Uterus (tissue), 4 donors: ENCODE data around the gene RUVBL2. TPM values are rescaled to one million over a fixed set of nuclear protein-coding genes. Genes with fewer than 3 reads are reported as not detected.

Source experiments
- DNase-seq, 2 donors: peaks; one replicate each; pipeline ENCODE4 v3.0.0-alpha.2; 2019 to 2020
- H3K27ac ChIP-seq, 2 donors: fragments of 200-600 bp; sonication (generic); 1 replicate in 1 of 2; 2 replicates in 1 of 2; pipeline ENCODE4 v1.5.1; 2016 to 2018
- H3K27me3 ChIP-seq, 2 donors: fragments of 200-600 bp; sonication (generic); one replicate each; pipeline ENCODE4 v1.5.1; 2018 to 2019; ENCODE audit warnings: control low read depth in 1 of 2
- H3K36me3 ChIP-seq, 2 donors: fragments of 200-600 bp; sonication (generic); one replicate each; pipeline ENCODE4 v1.5.1; 2019; ENCODE audit warnings: control low read depth in 1 of 2
- H3K4me1 ChIP-seq, 2 donors: fragments of 200-600 bp; sonication (generic); one replicate each; pipeline ENCODE4 v1.5.1; 2018 to 2019; ENCODE audit warnings: control low read depth in 1 of 2
- H3K4me3 ChIP-seq, 2 donors: fragments of 200-600 bp; sonication (generic); 1 replicate in 1 of 2; 2 replicates in 1 of 2; pipeline ENCODE4 v1.5.1; 2018 to 2019; ENCODE audit warnings: mild to moderate bottlenecking in 1 of 2
- H3K9me3 ChIP-seq, 2 donors: fragments of 200-600 bp; sonication (generic); one replicate each; pipeline ENCODE4 v1.5.1; 2019; ENCODE audit warnings: control low read depth in 1 of 2
- POLR2A ChIP-seq, 2 donors: fragments of 450-650 bp; IDR thresholded peaks; one replicate each; pipeline ENCODE4 v1.6.1; 2016; ENCODE audit warnings: antibody characterized with exemption in 2 of 2, mild to moderate bottlenecking in 1 of 2, moderate library complexity in 1 of 2
- intact Hi-C: fragments of 100-400 bp; cut with DNase I; formaldehyde crosslinking; loops from one replicate; pipeline ENCODE4 v1.15.1; 2023; ENCODE audit warnings: low total_unique reads
- total RNA-seq, 4 donors: library from RNA; depleted of rRNA in 3 of 4; stranded (reverse); fragments of >200 nt in 3 of 4; gene quantifications; one replicate each; pipeline versions ENCODE4 v1.1.0 to v1.2.4, GENCODE V29; 2014 to 2023
- TF ChIP-seq, protein P1 (sequence below), 4 experiments: fragments of 200-600 bp in 2 of 4; fragments of 450-650 bp in 2 of 4; sonication (generic) in 2 of 4; IDR thresholded peaks; one replicate each; pipeline ENCODE4 v1.5.1; 2016 to 2019; ENCODE audit warnings: antibody characterized with exemption in 4 of 4, mild to moderate bottlenecking in 2 of 4, moderate library complexity in 1 of 4
- donor health status: DM: yes; HTN: yes; CAD: no.

RUVBL2 gene
- total RNA-seq, 4 donors from 2014 or later = 51.9 to 109 (median 77.7) TPM

DNA sequence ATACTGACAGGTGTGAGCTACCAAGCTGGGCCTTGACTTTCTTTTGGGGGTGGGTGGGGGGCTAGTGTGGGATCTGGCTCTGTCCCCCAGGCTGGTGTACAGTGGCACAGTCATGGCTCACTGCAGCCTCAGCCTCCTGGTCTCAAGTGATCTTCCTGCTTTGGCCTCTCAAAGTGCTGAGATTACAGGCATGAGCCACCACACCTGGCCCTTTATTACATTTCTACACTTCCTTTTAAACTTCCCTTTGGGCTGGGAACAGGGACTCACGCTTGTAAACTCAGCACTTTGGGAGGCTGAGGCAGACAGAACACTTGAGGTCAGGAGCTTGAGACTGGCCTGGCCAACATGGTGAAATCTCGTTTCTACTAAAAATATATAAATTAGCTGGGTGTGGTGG, 16.6 kb upstream of the RUVBL2 start:
- no peak for DNase-seq
- Histone ChIP-seq H3K27me3 (no peaks in the 10 kb centered on the region), H3K36me3 (no peaks in the 10 kb centered on the region), H3K4me3 (no peak overlapping the region), H3K27ac (no peak overlapping the region), H3K4me1 (peaks cover 0 to 6% of the 10 kb centered on the region in 2 donors), H3K9me3 (no peaks in the 10 kb centered on the region)
- intact Hi-C loops = loop anchor here (10.0 kb wide), 1 partner anchor 192 kb away; no protein-coding TSS in a partner anchor
- TF ChIP-seq, protein P1, sequence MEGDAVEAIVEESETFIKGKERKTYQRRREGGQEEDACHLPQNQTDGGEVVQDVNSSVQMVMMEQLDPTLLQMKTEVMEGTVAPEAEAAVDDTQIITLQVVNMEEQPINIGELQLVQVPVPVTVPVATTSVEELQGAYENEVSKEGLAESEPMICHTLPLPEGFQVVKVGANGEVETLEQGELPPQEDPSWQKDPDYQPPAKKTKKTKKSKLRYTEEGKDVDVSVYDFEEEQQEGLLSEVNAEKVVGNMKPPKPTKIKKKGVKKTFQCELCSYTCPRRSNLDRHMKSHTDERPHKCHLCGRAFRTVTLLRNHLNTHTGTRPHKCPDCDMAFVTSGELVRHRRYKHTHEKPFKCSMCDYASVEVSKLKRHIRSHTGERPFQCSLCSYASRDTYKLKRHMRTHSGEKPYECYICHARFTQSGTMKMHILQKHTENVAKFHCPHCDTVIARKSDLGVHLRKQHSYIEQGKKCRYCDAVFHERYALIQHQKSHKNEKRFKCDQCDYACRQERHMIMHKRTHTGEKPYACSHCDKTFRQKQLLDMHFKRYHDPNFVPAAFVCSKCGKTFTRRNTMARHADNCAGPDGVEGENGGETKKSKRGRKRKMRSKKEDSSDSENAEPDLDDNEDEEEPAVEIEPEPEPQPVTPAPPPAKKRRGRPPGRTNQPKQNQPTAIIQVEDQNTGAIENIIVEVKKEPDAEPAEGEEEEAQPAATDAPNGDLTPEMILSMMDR (IDR thresholded peaks at IDR 0.05) = no peak
- no peak for TF ChIP-seq POLR2A (IDR thresholded peaks at IDR 0.05)

DNA sequence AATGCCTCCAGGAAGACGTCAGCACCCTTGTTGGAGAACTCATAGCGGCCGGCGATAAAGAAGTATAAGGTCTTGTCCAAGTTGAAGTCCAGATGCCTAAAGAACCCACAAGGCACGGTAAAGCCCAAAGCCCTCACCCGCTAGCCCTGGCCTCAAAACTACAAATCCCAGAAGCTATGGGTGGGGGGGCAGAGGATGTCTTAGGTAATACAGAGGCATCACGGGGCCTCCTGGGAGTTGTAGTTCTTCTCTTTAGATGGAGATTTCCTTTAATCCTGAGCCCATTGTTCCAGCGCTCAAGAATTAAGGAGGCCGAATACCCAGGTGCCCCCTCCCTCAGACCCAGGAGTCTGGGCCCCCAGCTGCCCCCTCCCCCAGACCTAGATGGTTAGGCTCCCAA, 11.4 kb upstream of the RUVBL2 start:
- H3K4me3 ChIP-seq = no peak overlapping the region
- no peaks in the 10 kb centered on the region for H3K36me3 ChIP-seq
- H3K9me3 ChIP-seq = no peaks in the 10 kb centered on the region
- intact Hi-C loops = no loop called here
- no peaks in the 10 kb centered on the region for H3K27me3 ChIP-seq
- peaks cover 0 to 6% of the 10 kb centered on the region in 2 donors for H3K4me1 ChIP-seq
- TF ChIP-seq, protein P1 (IDR thresholded peaks at IDR 0.05) = no peak
- TF ChIP-seq POLR2A (IDR thresholded peaks at IDR 0.05) = no peak
- no peak for DNase-seq
- H3K27ac ChIP-seq = no peak overlapping the region

DNA sequence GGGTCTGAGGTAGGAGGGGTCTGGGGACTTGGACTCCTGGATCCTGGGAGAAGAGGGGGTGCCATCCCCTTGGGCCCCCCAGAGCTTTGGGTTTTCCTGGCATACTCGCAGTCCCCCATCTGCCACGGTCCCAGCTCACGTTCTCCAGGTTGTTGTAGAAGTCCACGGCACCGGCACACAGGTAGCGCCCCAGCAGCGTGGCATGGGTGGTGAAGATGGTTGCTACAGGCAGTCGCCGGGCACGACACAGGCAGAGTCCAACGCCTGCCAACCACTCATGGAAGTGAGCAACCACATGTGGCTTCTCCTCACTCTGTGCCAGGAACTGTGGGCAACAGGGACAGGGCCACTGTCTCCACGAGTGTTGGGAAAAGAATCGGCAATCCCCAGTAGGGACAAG, 8.0 kb upstream of the RUVBL2 start:
- H3K36me3 ChIP-seq = no peaks in the 10 kb centered on the region
- intact Hi-C loops = no loop called here
- H3K27me3 ChIP-seq = no peaks in the 10 kb centered on the region

DNA sequence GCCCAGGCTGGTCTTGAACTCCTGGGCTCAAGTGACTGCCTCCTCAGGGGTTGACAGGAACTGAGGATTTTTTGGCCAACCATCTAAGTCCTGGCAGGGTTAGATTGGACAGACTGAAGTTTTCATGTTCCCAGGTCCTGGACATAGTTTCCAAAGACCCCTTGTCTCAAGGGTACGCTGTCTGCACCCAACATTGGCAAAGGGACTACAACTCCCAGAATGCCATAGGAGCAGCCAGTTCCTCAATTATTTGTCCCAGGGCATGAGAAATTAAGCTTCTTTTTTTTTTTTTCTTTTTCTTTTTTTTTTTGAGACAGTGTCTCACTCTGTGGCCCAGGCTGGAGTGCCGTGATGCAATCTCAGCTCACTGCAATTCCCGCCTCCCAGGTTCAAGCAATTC, 7.5 kb upstream of the RUVBL2 start:
- DNase-seq = no peak
- Histone ChIP-seq H3K36me3 (no peaks in the 10 kb centered on the region), H3K4me1 (peaks cover 0 to 8% of the 10 kb centered on the region in 2 donors), H3K9me3 (no peaks in the 10 kb centered on the region), H3K4me3 (no peak overlapping the region), H3K27ac (no peak overlapping the region), H3K27me3 (no peaks in the 10 kb centered on the region)
- no peak for TF ChIP-seq POLR2A (IDR thresholded peaks at IDR 0.05)
- TF ChIP-seq, protein P1 (IDR thresholded peaks at IDR 0.05) = no peak
- intact Hi-C loops = no loop called here

More for the DNA sequence above, 8.0 kb upstream of the RUVBL2 start:
- H3K4me3 ChIP-seq = no peak overlapping the region
- H3K9me3 ChIP-seq = no peaks in the 10 kb centered on the region
- H3K4me1 ChIP-seq = peaks cover 0 to 3% of the 10 kb centered on the region in 2 donors
- H3K27ac ChIP-seq = no peak overlapping the region
- no peak for DNase-seq
- TF ChIP-seq, protein P1 (IDR thresholded peaks at IDR 0.05) = no peak
- TF ChIP-seq POLR2A (IDR thresholded peaks at IDR 0.05) = no peak

DNA sequence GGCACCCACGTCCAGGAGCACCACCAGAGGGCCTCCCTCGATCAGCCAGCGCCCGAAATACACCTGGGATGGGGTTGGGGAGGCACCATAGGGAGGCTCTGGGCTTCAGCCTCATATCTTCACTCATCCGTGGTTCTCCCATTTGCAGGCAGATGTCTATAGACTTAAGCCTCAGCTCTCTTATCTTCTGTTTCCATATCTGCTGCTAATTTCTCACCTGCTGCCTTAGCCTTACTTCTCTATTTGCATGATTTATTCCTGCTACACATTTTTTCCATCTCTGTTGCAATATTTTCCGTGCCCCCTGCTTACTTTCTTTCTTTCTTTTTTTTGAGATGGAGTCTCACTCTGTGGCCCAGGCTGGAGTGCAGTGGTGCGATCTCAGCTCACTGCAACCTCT, 6.4 kb upstream of the RUVBL2 start:
- H3K36me3 ChIP-seq = no peaks in the 10 kb centered on the region
- H3K27me3 ChIP-seq = no peaks in the 10 kb centered on the region
- intact Hi-C loops = no loop called here
- H3K27ac ChIP-seq = no peak overlapping the region
- H3K4me1 ChIP-seq = peaks cover 6 to 16% of the 10 kb centered on the region in 2 donors
- TF ChIP-seq, protein P1 (IDR thresholded peaks at IDR 0.05) = no peak
- TF ChIP-seq POLR2A (IDR thresholded peaks at IDR 0.05) = no peak
- no peaks in the 10 kb centered on the region for H3K9me3 ChIP-seq
- no peak for DNase-seq
- no peak overlapping the region for H3K4me3 ChIP-seq
